Prostate gland (tissue), 1 donor: ENCODE data around the gene ENPEP.

ENCODE experiments used
- POLR2A ChIP-seq: fragments of 450-650 bp; IDR thresholded peaks from one replicate; pipeline ENCODE4 v1.6.1; 2016; ENCODE audit warnings: antibody characterized with exemption, mild to moderate bottlenecking
- POLR2AphosphoS5 ChIP-seq: sonication (generic); formaldehyde crosslinking; IDR thresholded peaks from one replicate; pipeline ENCODE4 v1.6.1; 2017; ENCODE audit warnings: antibody characterized with exemption

GRCh38 chr4:110460074-110460746, 15.7 kb upstream of the ENPEP start:
- TF ChIP-seq POLR2A = no peak
- TF ChIP-seq POLR2AphosphoS5 = no peak
